HepG2 (cell line): ENCODE measurements around the gene LXN. TPM values are rescaled to one million over a fixed set of nuclear protein-coding genes. Genes with fewer than 3 reads are reported as not detected.

Experiments used
- ATAC-seq: fragments of 200-7000 bp; cut with Tn5 transposase; 3 replicates; pipeline ENCODE4 v1.9.1; 2020; ENCODE audit warnings: mild to moderate bottlenecking, moderate library complexity
- BruUV-seq: library from RNA; stranded (reverse); fragments of 400-500 nt; replicated peaks from 2 replicates; lab custom pipeline; 2021; lab: Mats Ljungman, UMichigan
- CTCF ChIA-PET: fragments of 300-600 bp; formaldehyde crosslinking; extraction: SDS; loops from one replicate; lab custom pipeline; 2021; ENCODE audit warnings: low total read pairs, inconsistent platforms, low intra/inter-chr PET ratio; lab: Yijun Ruan, JAX
- POLR2A ChIA-PET: fragments of 350-600 bp; sonication (Branson Sonifier 250); formaldehyde crosslinking; loops from one replicate; lab custom pipeline; 2020; ENCODE audit warnings: antibody characterized with exemption, inconsistent platforms; lab: Yijun Ruan, JAX
- DNase-seq: peaks from one replicate; pipeline ENCODE4 v3.0.0-alpha.2; 2015; ENCODE audit warnings: low spot score
- FAIRE-seq: peaks from 3 replicates; lab custom pipeline; 2011; peaks lifted over from hg19 to GRCh38; lab: Jason Lieb, UNC
- H2AFZ ChIP-seq: one replicate; pipeline ENCODE4 v1.6.1; 2011; ENCODE audit warnings: low read length, inconsistent platforms
- H3K27ac ChIP-seq: fragments of 300-600 bp; 3 replicates; pipeline ENCODE4 v1.8.0; 2011; ENCODE audit warnings: mixed run types, mild to moderate bottlenecking, mixed read lengths, low read length, inconsistent platforms; ENCODE audit not compliant: insufficient read depth; ENCODE audit errors: extremely low read length
- H3K27me3 ChIP-seq, 2 experiments: fragments of 200-600 bp in 1 of 2; 2 replicates in 1 of 2; 3 replicates in 1 of 2; pipeline versions ENCODE4 v1.6.0 to v1.8.0; 2011; ENCODE audit warnings: low read length in 2 of 2, mild to moderate bottlenecking in 2 of 2, moderate library complexity in 2 of 2, inconsistent platforms in 1 of 2; ENCODE audit not compliant: insufficient read depth in 2 of 2, control insufficient read depth in 1 of 2
- H3K36me3 ChIP-seq, 2 experiments: fragments of 200-600 bp in 1 of 2; replicated peaks in 1 of 2; 2 replicates in 1 of 2; 3 replicates in 1 of 2; pipeline versions ENCODE4 v1.5.1 to v1.8.0; 2011; ENCODE audit warnings: low read length in 2 of 2, inconsistent platforms in 1 of 2; ENCODE audit not compliant: insufficient read depth in 2 of 2, control insufficient read depth in 1 of 2
- H3K4me1 ChIP-seq: 2 replicates; pipeline ENCODE4 v1.5.1; 2012; ENCODE audit warnings: low read length, inconsistent platforms; ENCODE audit not compliant: insufficient read depth
- H3K4me2 ChIP-seq: 2 replicates; pipeline ENCODE4 v1.6.0; 2011; ENCODE audit warnings: low read depth, low read length, inconsistent platforms
- H3K4me3 ChIP-seq, 3 experiments: fragments of 200-600 bp in 1 of 3; sonication (generic), shearing (Covaris generic) in 1 of 3; replicated peaks in 1 of 3; 2 replicates each; pipeline ENCODE4 v1.5.1; 2011 to 2016; ENCODE audit warnings: low read length in 3 of 3, inconsistent platforms in 2 of 3, low read depth in 2 of 3, mild to moderate bottlenecking in 2 of 3, control low read depth in 1 of 3, mixed read lengths in 1 of 3; ENCODE audit not compliant: insufficient read depth in 1 of 3
- H3K79me2 ChIP-seq: one replicate; pipeline ENCODE4 v1.6.1; 2011; ENCODE audit warnings: low read length, inconsistent platforms; ENCODE audit not compliant: insufficient read depth
- H3K9ac ChIP-seq: 2 replicates; pipeline ENCODE4 v1.6.0; 2011; ENCODE audit warnings: mild to moderate bottlenecking, low read depth, low read length, inconsistent platforms; ENCODE audit not compliant: insufficient read depth
- H3K9me3 ChIP-seq: 2 replicates; pipeline ENCODE4 v1.5.1; 2012; ENCODE audit warnings: mild to moderate bottlenecking, low read length
- H4K20me1 ChIP-seq: 2 replicates; pipeline ENCODE4 v1.6.0; 2011; ENCODE audit warnings: inconsistent platforms, mild to moderate bottlenecking, low read length, moderate library complexity; ENCODE audit not compliant: insufficient read depth
- AGO2 ChIP-seq: fragments of 200-400 bp; formaldehyde crosslinking; optimal IDR thresholded peaks from 2 replicates; pipeline ENCODE3; 2017; ENCODE audit warnings: mild to moderate bottlenecking, low read depth, low read length, moderate library complexity
- ARHGAP35 ChIP-seq: sonication (generic); formaldehyde crosslinking; IDR thresholded peaks from 2 replicates; pipeline ENCODE4 v1.9.0; 2022; ENCODE audit warnings: mild to moderate bottlenecking, inconsistent platforms, moderate library complexity, missing genetic modification reagents, borderline replicate concordance
- ATM ChIP-seq: fragments of 450-650 bp; IDR thresholded peaks from 2 replicates; pipeline ENCODE4 v1.7.1; 2017; ENCODE audit warnings: mild to moderate bottlenecking, borderline replicate concordance
- ZNF232 ChIP-seq: sonication (generic); formaldehyde crosslinking; IDR thresholded peaks from 2 replicates; pipeline ENCODE4 v1.4.0; 2020; ENCODE audit warnings: missing genetic modification reagents, borderline replicate concordance
- ZNF326 ChIP-seq: sonication (generic); formaldehyde crosslinking; IDR thresholded peaks from 2 replicates; pipeline ENCODE4 v1.4.0; 2020; ENCODE audit warnings: missing genetic modification reagents, borderline replicate concordance
- ZNF549 ChIP-seq: sonication (generic); formaldehyde crosslinking; IDR thresholded peaks from 2 replicates; pipeline ENCODE4 v1.5.0; 2020; ENCODE audit warnings: missing genetic modification reagents
- WGBS: methylation state at CpG from one replicate; pipeline ENCODE4 v1.1.6; 2017; ENCODE audit warnings: low lambda C conversion rate; 5-methylcytosine and 5-hydroxymethylcytosine counted together
- in situ Hi-C: cut with HindIII; loops from 2 replicates; pipeline ENCODE4 v1.10.0; 2017; ENCODE audit warnings: low pct_unique_long_range_greater_than_20kb; ENCODE audit not compliant: extremely low pct_ligation_motif_present
- intact Hi-C: fragments of 100-400 bp; cut with micrococcal nuclease; formaldehyde crosslinking; loops from one replicate; pipeline ENCODE4 v1.10.0; 2022; ENCODE audit not compliant: unreplicated experiment
- polyA plus RNA-seq, 8 experiments: library from polyadenylated mRNA; depleted of rRNA in 3 of 8; stranded (reverse) in 7 of 8; unstranded in 1 of 8; fragments of >200 nt; fragmentation: Illumina TruSeq in 4 of 8; extraction: Trizol in 4 of 8; gene quantifications; 2 replicates each; pipeline versions ENCODE4 v1.2.1 to v1.2.3, GENCODE V29; 2011 to 2016; ENCODE audit warnings: low read depth in 4 of 8, missing spikeins in 1 of 8, mixed read lengths in 1 of 8; ENCODE audit not compliant: insufficient read depth in 1 of 8
- total RNA-seq, 5 experiments: library from RNA; depleted of rRNA; stranded (reverse); fragments of >200 nt; fragmentation: Illumina TruSeq; extraction: Trizol; gene quantifications; 2 replicates each; pipeline ENCODE4 v1.2.3, GENCODE V29; 2016; ENCODE audit warnings: low read depth in 1 of 5
- TF ChIP-seq, protein P1 (sequence below): sonication (generic); formaldehyde crosslinking; IDR thresholded peaks from 2 replicates; pipeline ENCODE4 v1.4.0; 2020; ENCODE audit warnings: missing genetic modification reagents, mild to moderate bottlenecking, borderline replicate concordance

LXN gene
- total and polyA plus RNA-seq, 2 of the 13 experiments (the other 11 are each of a cell fraction or from before 2014, with no cell fraction given) = not detected

DNA sequence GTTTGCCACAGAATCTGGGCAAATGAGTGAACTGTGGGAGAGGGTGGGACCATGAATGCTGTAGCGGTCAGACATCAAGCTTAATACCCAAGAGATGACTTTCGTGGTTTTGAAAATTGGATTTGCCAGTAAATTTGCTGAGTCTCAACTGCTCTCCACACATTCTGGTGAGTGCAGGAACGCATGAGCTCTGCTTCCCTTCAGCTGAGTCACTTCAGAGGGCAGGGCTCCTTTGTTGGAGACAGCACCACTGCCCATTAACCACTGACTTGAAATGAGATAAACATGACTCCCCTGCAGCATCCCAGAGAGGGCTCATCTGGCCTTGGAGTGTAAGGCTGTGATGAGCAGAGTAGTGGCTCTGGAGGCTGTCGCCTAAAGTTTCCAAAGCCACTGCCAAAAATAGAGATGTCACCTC lies 37.2 kb upstream of the LXN start (continued):
- TF ChIP-seq ZNF232 = no peak
- no peak for TF ChIP-seq AGO2
- TF ChIP-seq, protein P1, sequence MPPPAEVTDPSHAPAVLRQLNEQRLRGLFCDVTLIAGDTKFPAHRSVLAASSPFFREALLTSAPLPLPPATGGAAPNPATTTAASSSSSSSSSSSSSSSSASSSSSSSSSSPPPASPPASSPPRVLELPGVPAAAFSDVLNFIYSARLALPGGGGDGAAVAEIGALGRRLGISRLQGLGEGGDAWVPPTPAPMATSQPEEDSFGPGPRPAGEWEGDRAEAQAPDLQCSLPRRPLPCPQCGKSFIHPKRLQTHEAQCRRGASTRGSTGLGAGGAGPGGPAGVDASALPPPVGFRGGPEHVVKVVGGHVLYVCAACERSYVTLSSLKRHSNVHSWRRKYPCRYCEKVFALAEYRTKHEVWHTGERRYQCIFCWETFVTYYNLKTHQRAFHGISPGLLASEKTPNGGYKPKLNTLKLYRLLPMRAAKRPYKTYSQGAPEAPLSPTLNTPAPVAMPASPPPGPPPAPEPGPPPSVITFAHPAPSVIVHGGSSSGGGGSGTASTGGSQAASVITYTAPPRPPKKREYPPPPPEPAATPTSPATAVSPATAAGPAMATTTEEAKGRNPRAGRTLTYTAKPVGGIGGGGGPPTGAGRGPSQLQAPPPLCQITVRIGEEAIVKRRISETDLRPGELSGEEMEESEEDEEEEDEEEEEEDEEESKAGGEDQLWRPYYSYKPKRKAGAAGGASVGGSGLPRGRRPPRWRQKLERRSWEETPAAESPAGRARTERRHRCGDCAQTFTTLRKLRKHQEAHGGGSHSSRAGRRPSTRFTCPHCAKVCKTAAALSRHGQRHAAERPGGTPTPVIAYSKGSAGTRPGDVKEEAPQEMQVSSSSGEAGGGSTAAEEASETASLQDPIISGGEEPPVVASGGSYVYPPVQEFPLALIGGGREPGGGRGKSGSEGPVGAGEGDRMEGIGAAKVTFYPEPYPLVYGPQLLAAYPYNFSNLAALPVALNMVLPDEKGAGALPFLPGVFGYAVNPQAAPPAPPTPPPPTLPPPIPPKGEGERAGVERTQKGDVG = no peak
- TF ChIP-seq ZNF326 = no peak
- TF ChIP-seq ZNF549 = no peak
- TF ChIP-seq, all 625 proteins: peak for 0

DNA sequence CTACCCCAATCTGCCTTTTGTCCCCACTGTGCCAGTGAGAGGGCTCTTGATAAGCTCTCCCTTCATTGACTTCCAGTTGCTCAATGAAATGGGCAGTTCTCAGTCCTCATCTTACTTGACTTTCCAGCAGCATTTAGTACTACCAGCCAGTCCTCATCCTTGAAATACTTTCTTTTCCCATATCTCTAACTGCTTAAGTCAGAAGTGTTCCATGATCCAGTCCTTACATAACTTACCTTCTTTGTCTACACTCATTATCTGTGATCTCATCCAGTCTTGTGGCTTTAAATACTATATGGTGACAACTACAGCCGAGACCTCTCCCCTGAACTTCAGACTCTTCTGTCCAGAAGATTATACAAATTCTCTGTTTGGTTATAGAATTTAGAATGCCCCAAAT lies 31.1 kb upstream of the LXN start:
- BruUV-seq = no TSS peak
- Histone ChIP-seq H3K9me3 (no peaks in the 10 kb centered on the region), H3K4me1 (no peaks in the 10 kb centered on the region), H4K20me1 (peaks cover 2% of the 10 kb centered on the region; the same call in 1 of the 2 replicates), H3K27ac (no peak overlapping the region), H3K79me2 (no peaks in the 10 kb centered on the region), H2AFZ (no peak overlapping the region), H3K9ac (no peak overlapping the region), H3K4me2 (no peak overlapping the region), H3K27me3 (no peaks in the 10 kb centered on the region), H3K4me3 (no peak overlapping the region), H3K36me3 (peaks cover 2 to 3% of the 10 kb centered on the region in 2 experiments; a peak in 3 of 5 replicates)
- no peak for TF ChIP-seq ATM
- no peak for TF ChIP-seq ARHGAP35 (CRISPR knock-in tag)
- no peak for DNase-seq
- FAIRE-seq = no peak
- CTCF ChIA-PET = no interaction called here
- intact Hi-C loops (no loop called here), in situ Hi-C loops (no loop called here)
- no peak for ATAC-seq
- WGBS = 100% methylated on average over 1 of the region's 1 CpG
- POLR2A ChIA-PET = no interaction called here
